Adrenal gland (tissue), 12 donors: ENCODE data around the gene AQP2. TPM values are rescaled to one million over a fixed set of nuclear protein-coding genes. Genes with fewer than 3 reads are reported as not detected.

ENCODE experiments used
- DNase-seq, 7 donors: peaks; one replicate each; pipeline ENCODE4 v3.0.0-alpha.2; 2019 to 2020
- H3K27ac ChIP-seq, 5 donors: fragments of 200-600 bp; sonication (generic) in 4 of 5; 1 replicate in 3 of 5; 2 replicates in 2 of 5; pipeline versions ENCODE4 v1.5.1 to v1.8.0; 2016 to 2020; ENCODE audit warnings: mild to moderate bottlenecking in 1 of 5
- H3K27me3 ChIP-seq: fragments of 200-600 bp; 2 replicates; pipeline ENCODE4 v1.8.0; 2021
- H3K36me3 ChIP-seq, 2 donors: fragments of 200-600 bp; replicated peaks in 1 of 2; 1 replicate in 1 of 2; 2 replicates in 1 of 2; pipeline versions ENCODE4 v1.5.1 to v1.8.0; 2018 to 2022
- H3K4me1 ChIP-seq, 2 donors: fragments of 200-600 bp; replicated peaks in 1 of 2; 1 replicate in 1 of 2; 2 replicates in 1 of 2; pipeline versions ENCODE4 v1.5.1 to v1.8.0; 2018 to 2021
- H3K4me3 ChIP-seq, 4 donors: fragments of 200-600 bp; sonication (generic) in 3 of 4; one replicate each; pipeline ENCODE4 v1.5.1; 2016 to 2018
- H3K9me3 ChIP-seq, 3 donors: fragments of 200-600 bp; sonication (generic) in 1 of 3; replicated peaks in 1 of 3; 1 replicate in 2 of 3; 2 replicates in 1 of 3; pipeline versions ENCODE4 v1.5.1 to v1.8.0; 2016 to 2021
- POLR2A ChIP-seq, 2 donors: fragments of 450-650 bp; IDR thresholded peaks; one replicate each; pipeline ENCODE4 v1.6.1; 2017; ENCODE audit warnings: antibody characterized with exemption in 2 of 2, mild to moderate bottlenecking in 2 of 2, moderate library complexity in 1 of 2
- WGBS, 4 donors: extraction: QIAGEN DNeasy Blood & Tissue Kit in 2 of 4; methylation state at CpG; one replicate each; pipeline versions ENCODE4 v1.1.5 to v1.1.7; 2013 to 2017; 5-methylcytosine and 5-hydroxymethylcytosine counted together
- intact Hi-C, 2 donors: fragments of 100-400 bp; cut with DNase I; formaldehyde crosslinking; loops; one replicate each; pipeline versions ENCODE4 v1.14.1 to v1.15.0; 2022 to 2023
- polyA plus RNA-seq, 3 donors: library from polyadenylated mRNA; stranded (reverse); fragments of 200-250 nt in 2 of 3; fragments of 350-450 nt in 1 of 3; fragmentation: Illumina TruSeq in 1 of 3; extraction: RNeasy Lipid Tissue Mini Kit (QIAGEN cat#74804) in 1 of 3; gene quantifications; one replicate each; pipeline ENCODE4 v1.2.3, GENCODE V29; 2013 to 2014
- total RNA-seq, 9 donors: library from RNA; depleted of rRNA in 4 of 9; stranded (reverse); fragments of >200 nt in 4 of 9; fragments of 120-200 nt in 1 of 9; fragmentation: NEBNext Ultra II Directional in 1 of 9; extraction: Animal tissue kit (Norgen Biotek cat#: 25700) in 1 of 9; gene quantifications; one replicate each; pipeline versions ENCODE4 v1.1.0 to v1.2.4, GENCODE V29; 2013 to 2023
- TF ChIP-seq, protein P1 (sequence below), 6 experiments: fragments of 450-650 bp in 4 of 6; fragments of 200-600 bp in 2 of 6; sonication (generic) in 1 of 6; IDR thresholded peaks; 1 replicate in 5 of 6; 2 replicates in 1 of 6; pipeline versions ENCODE4 v1.5.1 to v1.8.0; 2016 to 2021; ENCODE audit warnings: antibody characterized with exemption in 6 of 6, mild to moderate bottlenecking in 2 of 6, moderate library complexity in 1 of 6
- donor health status: healthy with polysubstance abuse.
- donor health status: Bipolar disorder and iron deficiency.
- donor health status: DM: yes; HTN: yes; CAD: no.
- donor health status: DM: no; HTN: no; CAD: no.
- donor health status: DM: no; HTN: no; CAD: no.
- donor health status: DM: yes; HTN: yes; CAD: no.

AQP2 gene
- total and polyA plus RNA-seq, 12 donors, result 0.10 to 81.0 (median 2.4) TPM; not detected in 1

DNA sequence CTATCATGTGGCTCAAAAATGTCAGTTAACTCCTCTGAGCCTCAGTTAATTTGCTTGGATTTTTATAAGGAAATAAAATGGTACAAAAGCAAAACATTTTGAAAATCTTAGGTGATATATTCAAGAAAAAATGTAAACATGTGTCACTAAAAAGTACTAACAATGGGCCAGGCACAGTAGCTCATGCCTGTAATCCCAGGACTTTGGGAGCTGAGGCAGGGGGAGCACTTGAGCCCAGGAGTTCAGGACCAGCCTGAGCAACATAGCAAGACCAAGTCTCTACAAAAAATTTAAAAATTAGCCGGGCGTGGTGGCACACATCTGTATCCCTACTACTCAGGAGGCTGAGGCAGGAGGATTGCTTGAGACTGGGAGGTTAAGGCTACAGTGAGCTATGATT is 47.9 kb downstream of the AQP2 start:
- TF ChIP-seq, protein P1, sequence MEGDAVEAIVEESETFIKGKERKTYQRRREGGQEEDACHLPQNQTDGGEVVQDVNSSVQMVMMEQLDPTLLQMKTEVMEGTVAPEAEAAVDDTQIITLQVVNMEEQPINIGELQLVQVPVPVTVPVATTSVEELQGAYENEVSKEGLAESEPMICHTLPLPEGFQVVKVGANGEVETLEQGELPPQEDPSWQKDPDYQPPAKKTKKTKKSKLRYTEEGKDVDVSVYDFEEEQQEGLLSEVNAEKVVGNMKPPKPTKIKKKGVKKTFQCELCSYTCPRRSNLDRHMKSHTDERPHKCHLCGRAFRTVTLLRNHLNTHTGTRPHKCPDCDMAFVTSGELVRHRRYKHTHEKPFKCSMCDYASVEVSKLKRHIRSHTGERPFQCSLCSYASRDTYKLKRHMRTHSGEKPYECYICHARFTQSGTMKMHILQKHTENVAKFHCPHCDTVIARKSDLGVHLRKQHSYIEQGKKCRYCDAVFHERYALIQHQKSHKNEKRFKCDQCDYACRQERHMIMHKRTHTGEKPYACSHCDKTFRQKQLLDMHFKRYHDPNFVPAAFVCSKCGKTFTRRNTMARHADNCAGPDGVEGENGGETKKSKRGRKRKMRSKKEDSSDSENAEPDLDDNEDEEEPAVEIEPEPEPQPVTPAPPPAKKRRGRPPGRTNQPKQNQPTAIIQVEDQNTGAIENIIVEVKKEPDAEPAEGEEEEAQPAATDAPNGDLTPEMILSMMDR (IDR thresholded peaks at IDR 0.05), result no peak
- TF ChIP-seq POLR2A (IDR thresholded peaks at IDR 0.05), result no peak
- 95 to 100% (median 97%) methylated on average over 2 of the region's 2 CpGs for WGBS, 4 donors
- Histone ChIP-seq H3K27ac (no peak overlapping the region), H3K36me3 (peaks cover 0 to 5% of the 10 kb centered on the region in 2 donors), H3K27me3 (no peaks in the 10 kb centered on the region), H3K4me1 (no peaks in the 10 kb centered on the region), H3K4me3 (no peak overlapping the region), H3K9me3 (no peaks in the 10 kb centered on the region)
- intact Hi-C loops, result no loop called here
- DNase-seq, result no peak

DNA sequence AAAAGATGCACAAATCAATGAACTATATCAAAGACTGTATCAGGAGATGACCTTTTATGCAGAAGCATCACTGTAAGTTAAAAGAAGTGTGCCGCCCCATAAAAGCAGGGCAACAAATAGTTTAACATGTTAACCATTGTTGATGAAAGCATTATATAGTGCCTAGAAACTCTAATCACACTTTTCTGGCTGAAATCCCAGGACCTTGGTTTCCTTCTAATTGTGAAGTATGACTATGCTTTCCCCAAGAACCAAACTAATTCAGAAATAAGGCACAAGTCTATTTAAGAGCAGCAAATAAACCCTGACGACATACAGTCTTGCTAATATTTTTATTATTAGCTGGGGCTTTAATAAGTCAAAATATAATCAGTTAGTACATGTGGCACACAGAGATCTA is 53.1 kb downstream of the AQP2 start:
- 73 to 81% (median 78%) methylated on average over 2 of the region's 2 CpGs for WGBS, 4 donors
- H3K36me3 ChIP-seq, result no peaks in the 10 kb centered on the region
- no peaks in the 10 kb centered on the region for H3K27me3 ChIP-seq
- H3K9me3 ChIP-seq, result no peaks in the 10 kb centered on the region
- no peak for DNase-seq
- no peak overlapping the region for H3K4me3 ChIP-seq
- intact Hi-C loops, result no loop called here
- TF ChIP-seq, protein P1 (IDR thresholded peaks at IDR 0.05), result no peak
- TF ChIP-seq POLR2A (IDR thresholded peaks at IDR 0.05), result no peak
- no peak overlapping the region for H3K27ac ChIP-seq
- no peaks in the 10 kb centered on the region for H3K4me1 ChIP-seq

DNA sequence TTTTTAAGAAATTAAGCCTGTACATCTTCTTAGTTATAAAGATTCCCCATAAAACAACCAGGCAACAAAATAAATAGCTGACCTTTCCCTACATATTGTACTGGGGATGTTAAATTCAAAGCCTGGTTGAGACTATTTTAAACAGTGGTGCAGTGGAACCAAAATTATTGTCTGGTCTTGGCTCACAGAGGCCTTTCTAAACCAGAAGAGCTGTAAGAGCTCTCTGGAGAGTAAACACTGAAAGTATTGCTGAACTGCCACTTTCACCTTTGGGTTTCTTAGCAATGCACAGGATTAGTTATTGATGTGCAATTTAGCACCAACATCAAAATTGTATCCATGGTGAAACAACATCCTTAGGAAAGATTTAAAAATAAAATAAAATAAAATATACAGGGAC is 54.2 kb downstream of the AQP2 start:
- Histone ChIP-seq H3K9me3 (no peaks in the 10 kb centered on the region), H3K27me3 (no peaks in the 10 kb centered on the region), H3K4me1 (no peaks in the 10 kb centered on the region), H3K4me3 (no peak overlapping the region), H3K27ac (no peak overlapping the region), H3K36me3 (no peaks in the 10 kb centered on the region)
- no peak for DNase-seq
- TF ChIP-seq, protein P1 (IDR thresholded peaks at IDR 0.05), result no peak
- no peak for TF ChIP-seq POLR2A (IDR thresholded peaks at IDR 0.05)
- intact Hi-C loops, result no loop called here

DNA sequence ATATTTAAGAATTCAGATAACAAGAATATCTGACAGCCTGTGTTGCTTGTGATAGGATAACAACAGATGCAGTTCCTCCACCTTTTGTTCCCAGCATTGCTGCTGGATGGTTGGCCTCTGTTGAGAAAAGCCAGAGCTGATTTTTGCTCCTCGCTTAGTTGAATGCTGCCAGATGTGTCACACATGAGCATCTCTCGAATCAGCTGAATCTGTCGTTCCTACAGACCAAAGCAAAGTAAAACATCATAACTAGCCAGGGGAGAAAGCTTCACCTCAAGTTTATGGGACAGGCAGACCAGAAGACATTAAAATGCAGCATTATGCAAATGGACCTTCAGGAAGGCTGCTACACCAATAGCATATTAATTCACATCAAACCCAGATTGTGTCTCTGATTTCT is 54.6 kb downstream of the AQP2 start:
- intact Hi-C loops, result no loop called here
- no peaks in the 10 kb centered on the region for H3K27me3 ChIP-seq
- no peaks in the 10 kb centered on the region for H3K9me3 ChIP-seq
- no peak for DNase-seq
- H3K4me3 ChIP-seq, result no peak overlapping the region
- H3K4me1 ChIP-seq, result no peaks in the 10 kb centered on the region
- no peaks in the 10 kb centered on the region for H3K36me3 ChIP-seq
- 85 to 100% (median 91%) methylated on average over 3 of the region's 3 CpGs for WGBS, 4 donors
- no peak overlapping the region for H3K27ac ChIP-seq
- no peak for TF ChIP-seq POLR2A (IDR thresholded peaks at IDR 0.05)
- TF ChIP-seq, protein P1 (IDR thresholded peaks at IDR 0.05), result no peak
